Measurements from ENCODE around the gene MACO1. TPM values are rescaled to one million over a fixed set of nuclear protein-coding genes. Genes with fewer than 3 reads are reported as not detected.

Gene MACO1
- polyA plus RNA-seq, 1 donor (not counting 4 experiments of a cell fraction or from before 2014, with no cell fraction given), result 8.1 TPM

GRCh38 chr1:25543005-25543424, 112.3 kb downstream of the MACO1 start:
- no peak overlapping the region for H3K4me3 ChIP-seq (ENCODE audit: control insufficient read depth in 2 of 3, extremely low read depth in 1 of 3, insufficient read depth in 2 of 3, low read depth in 1 of 3, low read length in 3 of 3)
- TF ChIP-seq EZH2 (IDR thresholded peaks at IDR 0.05; ENCODE audit: low read length) (no peak), CTCF (optimal IDR thresholded peaks at IDR 0.05 in 1 of 3, IDR thresholded peaks at IDR 0.05 in 1 of 3, conservative IDR thresholded peaks at IDR 0.05 in 1 of 3; ENCODE audit: extremely low read depth in 1 of 3, insufficient read depth in 2 of 3, low read length in 3 of 3) (no peak)
- peaks cover 12% of the 10 kb centered on the region for H3K4me1 ChIP-seq (ENCODE audit: control insufficient read depth, extremely low read depth, insufficient read depth, low read length)
- H3K9me1 ChIP-seq (ENCODE audit: control insufficient read depth, extremely low read depth, insufficient read depth, low read length), result peaks cover 3% of the 10 kb centered on the region
- H3K79me2 ChIP-seq (ENCODE audit: control insufficient read depth, insufficient read depth, low read length), result peaks cover 25% of the 10 kb centered on the region
- peak; percentile 20 for FAIRE-seq
- no peak overlapping the region for H2AFZ ChIP-seq (ENCODE audit: control insufficient read depth, low read length)
- no peaks in the 10 kb centered on the region for H3K27me3 ChIP-seq (ENCODE audit: control insufficient read depth, extremely low read depth, insufficient read depth, low read length)
- no peak overlapping the region for H3K9ac ChIP-seq (ENCODE audit: control insufficient read depth, extremely low read depth, insufficient read depth, low read length)
- H3K4me2 ChIP-seq (ENCODE audit: control insufficient read depth, extremely low read depth, insufficient read depth, low read depth, low read length), result no peak overlapping the region
- H3K36me3 ChIP-seq (ENCODE audit: control insufficient read depth in 2 of 2, extremely low read depth in 1 of 2, insufficient read depth in 2 of 2, low read length in 2 of 2), result peaks cover 0 to 2% of the 10 kb centered on the region in 2 experiments
- H3K9me3 ChIP-seq (ENCODE audit: control insufficient read depth, low read depth, low read length), result no peaks in the 10 kb centered on the region
- no peak overlapping the region for H3K27ac ChIP-seq (ENCODE audit: control insufficient read depth, insufficient read depth, low read length)
- DNase-seq (ENCODE audit: low read depth, low spot score), result no peak
- H4K20me1 ChIP-seq (ENCODE audit: control insufficient read depth, extremely low read depth, insufficient read depth, low read length), result peaks cover 3% of the 10 kb centered on the region
- dilution Hi-C loops (cut with MboI; ENCODE audit: extremely low pct_ligation_motif_present, low sequenced_read_pairs), result no loop called here

GRCh38 chr1:25543425-25544242, 112.9 kb downstream of the MACO1 start, which contains the start of gene LDLRAP1:
LDLRAP1 (plus strand) TSS chr1:25543606; CDS start chr1:25543699, 93 bp downstream.
- peaks cover 12% of the 10 kb centered on the region for H3K4me1 ChIP-seq (ENCODE audit: control insufficient read depth, extremely low read depth, insufficient read depth, low read length)
- dilution Hi-C loops (cut with MboI; ENCODE audit: extremely low pct_ligation_motif_present, low sequenced_read_pairs), result no loop called here
- H4K20me1 ChIP-seq (ENCODE audit: control insufficient read depth, extremely low read depth, insufficient read depth, low read length), result peaks cover 4% of the 10 kb centered on the region
- TF ChIP-seq EZH2 (IDR thresholded peaks at IDR 0.05; ENCODE audit: low read length) (no peak), CTCF (optimal IDR thresholded peaks at IDR 0.05 in 1 of 3, IDR thresholded peaks at IDR 0.05 in 1 of 3, conservative IDR thresholded peaks at IDR 0.05 in 1 of 3; ENCODE audit: extremely low read depth in 1 of 3, insufficient read depth in 2 of 3, low read length in 3 of 3) (no peak)
- H3K79me2 ChIP-seq (ENCODE audit: control insufficient read depth, insufficient read depth, low read length), result peaks cover 25% of the 10 kb centered on the region
- no peak for FAIRE-seq
- H3K9me3 ChIP-seq (ENCODE audit: control insufficient read depth, low read depth, low read length), result no peaks in the 10 kb centered on the region
- no peak for DNase-seq (ENCODE audit: low read depth, low spot score)
- H3K27ac ChIP-seq (ENCODE audit: control insufficient read depth, insufficient read depth, low read length), result peak within 1 kb of the TSS; percentile 52
- H3K9me1 ChIP-seq (ENCODE audit: control insufficient read depth, extremely low read depth, insufficient read depth, low read length), result peaks cover 4% of the 10 kb centered on the region
- peak within 1 kb of the TSS; percentile 97 for H3K4me2 ChIP-seq (ENCODE audit: control insufficient read depth, extremely low read depth, insufficient read depth, low read depth, low read length)
- no peaks in the 10 kb centered on the region for H3K27me3 ChIP-seq (ENCODE audit: control insufficient read depth, extremely low read depth, insufficient read depth, low read length)
- H3K9ac ChIP-seq (ENCODE audit: control insufficient read depth, extremely low read depth, insufficient read depth, low read length), result peak within 1 kb of the TSS; percentile 77
- peak within 1 kb of the TSS; percentile 33 for H2AFZ ChIP-seq (ENCODE audit: control insufficient read depth, low read length)
- peaks cover 0 to 2% of the 10 kb centered on the region in 2 experiments for H3K36me3 ChIP-seq (ENCODE audit: control insufficient read depth in 2 of 2, extremely low read depth in 1 of 2, insufficient read depth in 2 of 2, low read length in 2 of 2)
- H3K4me3 ChIP-seq (ENCODE audit: control insufficient read depth in 2 of 3, extremely low read depth in 1 of 3, insufficient read depth in 2 of 3, low read depth in 1 of 3, low read length in 3 of 3), result peak within 1 kb of the TSS; percentile 82 to 92 (median 84)
